Heart left ventricle (tissue), 13 donors: Measurements from ENCODE around the gene MAP7D1.

ENCODE experiments used
- POLR2A ChIP-seq, 2 donors: fragments of 450-650 bp; IDR thresholded peaks; one replicate each; pipeline ENCODE4 v1.6.1; 2017; ENCODE audit warnings: antibody characterized with exemption in 2 of 2, mild to moderate bottlenecking in 2 of 2, moderate library complexity in 2 of 2
- TF ChIP-seq, protein P1 (sequence below), 12 donors: fragments of 200-600 bp; sonication (generic) in 4 of 12; IDR thresholded peaks; one replicate each; pipeline versions ENCODE4 v1.5.0 to v1.8.0; 2018 to 2022; ENCODE audit warnings: antibody characterized with exemption in 12 of 12, mild to moderate bottlenecking in 5 of 12
- donor health status: ischemic (EF 13 %, LVEDD 7.1; RV severe dilation, severe dysfunction).
- donor health status: DM: no; HTN: yes; CAD: no.
- donor health status: DM: no; HTN: no; CAD: no.
- donor health status: ischemic (EF 25% LVEDD 6.9; RV normal size, moderate dysfunction).
- donor health status: ischemic (EF 25% LVEDD 5.7; RV mildly dilated, moderate dysfunction).
- donor health status: ischemic (EF 35%, LVEDD 5.7; RV mildly dilated, moderate dysfunction).
- donor health status: nonischemic (EF 11% LVEDD 7.7; RV severe dilation, severe dysfunction).
- donor health status: DM: yes; HTN: yes; CAD: no.
- donor health status: PGD.
- donor health status: ischemic (EF 29% LVEDD 5.4; RV normal size, mild dysfunction).
- donor health status: nonischemic (EF 23%, LVEDD 6.1; RV moderate dilation, normal function).

DNA sequence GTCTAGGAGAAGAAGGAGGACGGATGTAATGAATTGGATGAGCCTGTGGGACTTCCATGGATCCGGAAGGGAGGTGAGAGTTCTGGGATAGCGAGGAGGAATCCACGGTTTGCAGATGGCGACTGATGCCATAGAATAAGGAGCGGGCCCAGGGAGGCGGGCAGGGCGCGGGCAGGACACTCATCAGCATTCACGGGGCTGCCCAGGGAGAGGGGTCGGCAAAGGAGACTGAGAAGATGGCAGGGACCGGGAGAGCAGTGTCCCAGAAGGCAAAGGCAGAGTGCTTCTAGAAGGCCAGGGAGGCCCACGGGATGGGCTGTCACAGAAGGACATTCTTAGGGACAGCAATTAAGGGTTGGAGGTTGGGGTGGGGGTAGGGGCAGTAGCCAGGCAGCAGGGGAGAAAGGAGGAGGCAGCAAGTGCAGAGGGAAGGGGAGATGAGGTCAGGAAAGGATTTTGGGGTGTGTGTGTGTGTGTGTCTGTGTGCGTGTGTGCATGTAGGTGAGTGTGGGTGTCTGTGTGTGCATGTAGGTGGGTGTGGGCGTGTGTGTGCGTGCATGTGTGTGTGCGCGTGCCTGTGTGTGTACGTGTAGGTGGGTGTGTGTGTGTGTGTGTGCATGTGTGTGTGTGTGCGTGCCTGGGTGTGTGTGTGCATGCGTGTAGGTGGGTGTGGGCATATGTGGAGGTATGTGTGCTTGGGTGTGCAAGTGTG, 29.8 kb upstream of the MAP7D1 start:
- no peak for TF ChIP-seq POLR2A (IDR thresholded peaks at IDR 0.05)
- TF ChIP-seq, protein P1, sequence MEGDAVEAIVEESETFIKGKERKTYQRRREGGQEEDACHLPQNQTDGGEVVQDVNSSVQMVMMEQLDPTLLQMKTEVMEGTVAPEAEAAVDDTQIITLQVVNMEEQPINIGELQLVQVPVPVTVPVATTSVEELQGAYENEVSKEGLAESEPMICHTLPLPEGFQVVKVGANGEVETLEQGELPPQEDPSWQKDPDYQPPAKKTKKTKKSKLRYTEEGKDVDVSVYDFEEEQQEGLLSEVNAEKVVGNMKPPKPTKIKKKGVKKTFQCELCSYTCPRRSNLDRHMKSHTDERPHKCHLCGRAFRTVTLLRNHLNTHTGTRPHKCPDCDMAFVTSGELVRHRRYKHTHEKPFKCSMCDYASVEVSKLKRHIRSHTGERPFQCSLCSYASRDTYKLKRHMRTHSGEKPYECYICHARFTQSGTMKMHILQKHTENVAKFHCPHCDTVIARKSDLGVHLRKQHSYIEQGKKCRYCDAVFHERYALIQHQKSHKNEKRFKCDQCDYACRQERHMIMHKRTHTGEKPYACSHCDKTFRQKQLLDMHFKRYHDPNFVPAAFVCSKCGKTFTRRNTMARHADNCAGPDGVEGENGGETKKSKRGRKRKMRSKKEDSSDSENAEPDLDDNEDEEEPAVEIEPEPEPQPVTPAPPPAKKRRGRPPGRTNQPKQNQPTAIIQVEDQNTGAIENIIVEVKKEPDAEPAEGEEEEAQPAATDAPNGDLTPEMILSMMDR (IDR thresholded peaks at IDR 0.05) = no peak
